Adrenal gland (tissue), 19 donors: ENCODE measurements around the gene PMS2. TPM values are rescaled to one million over a fixed set of nuclear protein-coding genes. Genes with fewer than 3 reads are reported as not detected.
"Not testable (repeated sequence)": the region's sequence is repeated elsewhere in the genome, so short reads cannot be mapped to it uniquely, and the experiment has no call there.

Experiments used
- DNase-seq, 7 donors: peaks; one replicate each; pipeline ENCODE4 v3.0.0-alpha.2; 2019 to 2020
- H3K27ac ChIP-seq, 5 donors: fragments of 200-600 bp; sonication (generic) in 4 of 5; 1 replicate in 3 of 5; 2 replicates in 2 of 5; pipeline versions ENCODE4 v1.5.1 to v1.8.0; 2016 to 2020; ENCODE audit warnings: mild to moderate bottlenecking in 1 of 5
- H3K27me3 ChIP-seq: fragments of 200-600 bp; 2 replicates; pipeline ENCODE4 v1.8.0; 2021
- H3K36me3 ChIP-seq, 2 donors: fragments of 200-600 bp; replicated peaks in 1 of 2; 1 replicate in 1 of 2; 2 replicates in 1 of 2; pipeline versions ENCODE4 v1.5.1 to v1.8.0; 2018 to 2022
- H3K4me1 ChIP-seq, 2 donors: fragments of 200-600 bp; replicated peaks in 1 of 2; 1 replicate in 1 of 2; 2 replicates in 1 of 2; pipeline versions ENCODE4 v1.5.1 to v1.8.0; 2018 to 2021
- H3K4me3 ChIP-seq, 4 donors: fragments of 200-600 bp; sonication (generic) in 3 of 4; one replicate each; pipeline ENCODE4 v1.5.1; 2016 to 2018
- H3K9me3 ChIP-seq, 3 donors: fragments of 200-600 bp; sonication (generic) in 1 of 3; replicated peaks in 1 of 3; 1 replicate in 2 of 3; 2 replicates in 1 of 3; pipeline versions ENCODE4 v1.5.1 to v1.8.0; 2016 to 2021
- CTCF ChIP-seq, 6 experiments: fragments of 450-650 bp in 4 of 6; fragments of 200-600 bp in 2 of 6; sonication (generic) in 1 of 6; IDR thresholded peaks; 1 replicate in 5 of 6; 2 replicates in 1 of 6; pipeline versions ENCODE4 v1.5.1 to v1.8.0; 2016 to 2021; ENCODE audit warnings: antibody characterized with exemption in 6 of 6, mild to moderate bottlenecking in 2 of 6, moderate library complexity in 1 of 6
- POLR2A ChIP-seq, 2 donors: fragments of 450-650 bp; IDR thresholded peaks; one replicate each; pipeline ENCODE4 v1.6.1; 2017; ENCODE audit warnings: antibody characterized with exemption in 2 of 2, mild to moderate bottlenecking in 2 of 2, moderate library complexity in 1 of 2
- WGBS, 4 donors: extraction: QIAGEN DNeasy Blood & Tissue Kit in 2 of 4; methylation state at CpG; one replicate each; pipeline versions ENCODE4 v1.1.5 to v1.1.7; 2013 to 2017; 5-methylcytosine and 5-hydroxymethylcytosine counted together
- intact Hi-C, 2 donors: fragments of 100-400 bp; cut with DNase I; formaldehyde crosslinking; loops; one replicate each; pipeline versions ENCODE4 v1.14.1 to v1.15.0; 2022 to 2023
- long read RNA-seq, 10 donors: library from polyadenylated mRNA in 3 of 10; unstranded in 2 of 10; stranded (forward) in 1 of 10; transcript quantifications; one replicate each; pipeline ENCODE4 v2.0.0 and lab custom pipeline, GENCODE V29; 2021 to 2026
- polyA plus RNA-seq, 3 donors: library from polyadenylated mRNA; stranded (reverse); fragments of 200-250 nt in 2 of 3; fragments of 350-450 nt in 1 of 3; fragmentation: Illumina TruSeq in 1 of 3; extraction: RNeasy Lipid Tissue Mini Kit (QIAGEN cat#74804) in 1 of 3; gene quantifications; one replicate each; pipeline ENCODE4 v1.2.3, GENCODE V29; 2013 to 2014
- total RNA-seq, 9 donors: library from RNA; depleted of rRNA in 4 of 9; stranded (reverse); fragments of >200 nt in 4 of 9; fragments of 120-200 nt in 1 of 9; fragmentation: NEBNext Ultra II Directional in 1 of 9; extraction: Animal tissue kit (Norgen Biotek cat#: 25700) in 1 of 9; gene quantifications; one replicate each; pipeline versions ENCODE4 v1.1.0 to v1.2.4, GENCODE V29; 2013 to 2023
- donor health status: healthy with polysubstance abuse.
- donor health status: Bipolar disorder and iron deficiency.
- donor health status: DM: yes; HTN: yes; CAD: no.
- donor health status: DM: no; HTN: no; CAD: no.
- donor health status: DM: no; HTN: no; CAD: no.
- donor health status: DM: yes; HTN: yes; CAD: no.

Gene PMS2
- total RNA-seq = 10 to 100 TPM in 8 of 9 donors, 1 to 10 TPM in 1; 7.3 to 18.0 (median 14.7) TPM
- polyA plus RNA-seq = 10 to 100 TPM in 1 of 3 donors, 1 to 10 TPM in 2; 4.7 to 13.6 (median 6.4) TPM
- long read RNA-seq, donor 1 = 0 reads
- long read RNA-seq, donor 2 = 0 reads
- long read RNA-seq, donor 3, partial matches to known transcripts = 0 of 1 reads
- long read RNA-seq, donor 3, other reads (novel, unspliced or antisense) = 0 of 1 reads
- long read RNA-seq, donor 4, partial matches to known transcripts = 1 of 4 reads
- long read RNA-seq, donor 4, other reads (novel, unspliced or antisense) = 1 of 4 reads
- long read RNA-seq, donor 5, partial matches to known transcripts = 1 of 5 reads
- long read RNA-seq, donor 5, other reads (novel, unspliced or antisense) = 0 of 5 reads
- long read RNA-seq, donor 6, partial matches to known transcripts = 2 of 3 reads
- long read RNA-seq, donor 6, other reads (novel, unspliced or antisense) = 0 of 3 reads
- long read RNA-seq, donor 7 = 0 reads
- long read RNA-seq, donor 8, partial matches to known transcripts = 12 of 70 reads
- long read RNA-seq, donor 8, other reads (novel, unspliced or antisense) = 57 of 70 reads
- long read RNA-seq, donor 9 = 0 reads
- long read RNA-seq, donor 10, partial matches to known transcripts = 0 of 1 reads
- long read RNA-seq, donor 10, other reads (novel, unspliced or antisense) = 0 of 1 reads

- Histone ChIP-seq H3K27me3 (no peaks in the 10 kb centered on the region), H3K9me3 (no peaks in the 10 kb centered on the region), H3K4me3 (peak within 1 kb of the TSS; percentile 54 to 86 (median 62)), H3K36me3 (peaks cover 0 to 6% of the 10 kb centered on the region in 2 donors), H3K4me1 (peaks cover 7 to 24% of the 10 kb centered on the region in 2 donors), H3K27ac (peak within 1 kb of the TSS; percentile 88 to 94 (median 94))
- DNase-seq = peak; percentile 98 to 100 (median 99)
- intact Hi-C loops = no loop called here
- WGBS, 4 donors = 0 to 3% (median 1%) methylated on average over 20 to 84 of the region's 84 CpGs
- TF ChIP-seq CTCF (IDR thresholded peaks at IDR 0.05) (peak in 3 of 6 experiments; percentile 13 to 20 (median 18)), POLR2A (IDR thresholded peaks at IDR 0.05) (peak; percentile 56 to 93)
Observed at GRCh38 chr7:6008668-6009611, at the start of gene PMS2, which contains the start of gene AIMP2. Gene PMS2, minus strand, starts transcription at chr7:6009049. Its CDS starts 30 bp downstream, at chr7:6009019. Gene AIMP2, plus strand, starts transcription at chr7:6009272. Its CDS starts 92 bp downstream, at chr7:6009364.

GRCh38 chr7:6057316-6058129, 48.7 kb upstream of the PMS2 start:
- Histone ChIP-seq H3K9me3 (no peaks in the 10 kb centered on the region), H3K27me3 (no peaks in the 10 kb centered on the region), H3K4me3 (peak overlapping the region in 1 of 4 donors; percentile 72), H3K36me3 (peaks cover 0 to 12% of the 10 kb centered on the region in 2 donors), H3K4me1 (peaks cover 11 to 25% of the 10 kb centered on the region in 2 donors), H3K27ac (no peak overlapping the region)
- intact Hi-C loops = no loop called here
- 74 to 80% (median 75%) methylated on average over 14 of the region's 14 CpGs for WGBS, 4 donors
- no peak for DNase-seq
- TF ChIP-seq POLR2A (IDR thresholded peaks at IDR 0.05) (no peak), CTCF (IDR thresholded peaks at IDR 0.05) (no peak)

GRCh38 chr7:6056616-6057015, 47.8 kb upstream of the PMS2 start:
- DNase-seq = no peak
- intact Hi-C loops = no loop called here
- 35 to 59% (median 48%) methylated on average over 1 of the region's 1 CpG for WGBS, 4 donors
- no peak overlapping the region for H3K4me3 ChIP-seq
- peaks cover 11 to 25% of the 10 kb centered on the region in 2 donors for H3K4me1 ChIP-seq
- H3K36me3 ChIP-seq = peaks cover 0 to 12% of the 10 kb centered on the region in 2 donors
- no peak overlapping the region for H3K27ac ChIP-seq
- no peaks in the 10 kb centered on the region for H3K27me3 ChIP-seq
- TF ChIP-seq POLR2A (IDR thresholded peaks at IDR 0.05) (no peak), CTCF (IDR thresholded peaks at IDR 0.05) (no peak)
- H3K9me3 ChIP-seq = no peaks in the 10 kb centered on the region

- peaks cover 0 to 55% of the 10 kb centered on the region in 2 donors for H3K36me3 ChIP-seq
- 92 to 97% (median 96%) methylated on average over 7 to 9 of the region's 9 CpGs for WGBS, 4 donors
- DNase-seq = not testable (repeated sequence)
Observed at GRCh38 chr7:6051185-6051584, 42.3 kb upstream of the PMS2 start.

More at GRCh38 chr7:6051185-6051584, 42.3 kb upstream of the PMS2 start:
- intact Hi-C loops, H3K4me1 ChIP-seq, H3K9me3 ChIP-seq, H3K27me3 ChIP-seq, H3K4me3 ChIP-seq, H3K27ac ChIP-seq: not testable (repeated sequence)
